Daoy (cell line): ENCODE measurements around the gene LRRC38. TPM values are rescaled to one million over a fixed set of nuclear protein-coding genes. Genes with fewer than 3 reads are reported as not detected.

ENCODE experiments used
- DNase-seq: peaks from one replicate; pipeline ENCODE4 v3.0.0-alpha.2; 2015; ENCODE audit warnings: low read depth
- total RNA-seq: library from RNA; depleted of rRNA; stranded (reverse); fragments of >200 nt; shearing (Covaris generic); gene quantifications from 2 replicates; pipeline ENCODE4 v1.2.3, GENCODE V29; 2014

LRRC38 gene
- total RNA-seq, 1 experiment from 2014 or later: not detected

DNA sequence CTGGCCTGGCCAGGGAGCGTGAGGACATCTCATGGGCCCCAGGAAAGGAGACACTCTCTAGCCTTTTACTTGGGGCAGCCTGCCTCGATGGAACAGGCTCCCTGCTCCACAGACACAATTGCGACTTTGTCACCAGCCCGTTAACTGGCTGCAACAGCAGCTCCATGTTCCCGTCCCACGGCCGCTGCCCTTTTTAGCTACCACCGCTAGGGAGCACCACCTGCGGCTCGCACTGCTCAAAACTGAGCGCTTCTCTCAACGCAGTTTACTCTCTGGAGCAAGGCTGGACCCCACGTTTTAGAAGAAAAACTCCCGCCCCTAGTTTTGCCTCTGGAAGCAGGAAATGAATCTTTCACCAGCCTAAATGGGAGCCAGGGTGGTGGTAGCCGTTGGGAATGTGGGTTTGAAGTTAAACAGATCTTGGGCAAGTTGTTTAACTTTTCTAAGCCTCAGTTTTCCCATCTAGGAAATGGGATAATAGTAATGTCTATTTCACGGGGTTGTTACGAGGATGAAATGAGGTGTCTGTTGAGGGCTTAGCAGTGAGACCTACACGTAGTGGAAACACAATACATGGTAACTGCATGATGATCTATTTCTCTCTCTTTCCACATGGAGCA, 3.5 kb upstream of the LRRC38 start:
- peak; percentile 71 for DNase-seq

GRCh38 chr1:13516606-13517005, 2.8 kb upstream of the LRRC38 start:
- no peak for DNase-seq

DNA sequence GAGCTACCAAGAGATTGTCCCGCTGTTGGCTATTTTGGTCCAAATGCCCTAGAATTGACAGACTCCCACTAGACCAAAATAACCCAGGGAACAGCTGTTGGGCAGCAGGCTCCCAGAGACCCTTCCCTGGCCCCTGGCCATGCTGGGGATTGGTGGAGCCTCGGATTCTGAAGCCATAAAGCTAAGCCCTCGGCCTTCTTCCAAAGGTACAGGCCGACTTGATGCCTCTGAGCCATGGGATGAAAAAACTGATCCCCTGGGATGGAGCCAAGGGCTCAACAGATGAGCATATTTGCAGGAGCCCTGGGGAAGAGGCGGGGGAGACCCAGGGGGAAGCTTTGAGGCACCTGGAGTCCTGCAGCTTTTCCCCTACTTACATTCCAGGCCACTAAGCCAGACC, 1.0 kb upstream of the LRRC38 start:
- DNase-seq: no peak

GRCh38 chr1:13513063-13513894, 524 bp downstream of the LRRC38 start:
- no peak for DNase-seq

- no peak for DNase-seq
These were observed 1.3 kb downstream of the LRRC38 start for GRCh38 chr1:13512472-13512871.

DNA sequence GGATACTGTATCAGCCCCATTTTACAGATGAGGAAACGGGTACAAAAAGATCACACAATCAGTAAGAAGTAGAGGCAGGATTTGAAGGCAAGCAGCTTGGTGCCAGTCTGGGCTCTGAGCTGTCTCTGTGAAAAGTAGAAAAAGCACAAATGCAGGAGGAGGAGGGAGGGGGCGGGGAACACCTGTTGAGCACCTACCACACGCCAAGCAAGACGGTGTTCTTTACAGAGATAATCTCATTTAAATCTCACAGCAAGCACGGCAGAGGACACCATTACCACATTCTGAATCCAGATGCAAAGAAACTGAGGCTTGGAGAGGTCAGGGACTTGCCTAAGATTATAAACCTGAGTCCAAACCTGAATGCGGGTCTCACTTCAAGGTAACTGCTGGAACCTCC, 3.3 kb downstream of the LRRC38 start:
- no peak for DNase-seq

- no peak for DNase-seq
These were observed 6.7 kb downstream of the LRRC38 start for GRCh38 chr1:13507075-13507474.

DNA sequence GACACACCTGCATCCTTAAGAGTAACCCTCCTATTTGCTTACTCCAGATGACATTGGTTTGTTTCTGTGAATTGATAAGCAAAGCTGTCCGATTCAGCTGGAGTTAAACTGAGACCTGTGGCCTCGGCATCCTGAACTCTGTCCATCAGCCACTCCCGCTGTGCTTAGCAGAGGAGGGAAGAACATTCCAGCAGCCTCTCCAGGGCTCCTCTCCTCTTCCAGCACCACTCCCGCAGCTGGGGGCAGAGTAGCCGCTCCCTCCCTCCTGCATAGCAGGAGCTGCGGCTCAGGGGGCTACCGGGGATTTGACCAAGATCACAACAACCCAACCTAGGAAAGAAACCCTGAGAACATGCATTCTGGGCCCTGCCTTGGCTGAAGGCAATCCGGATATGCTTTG, 8.8 kb downstream of the LRRC38 start:
- DNase-seq: no peak

DNA sequence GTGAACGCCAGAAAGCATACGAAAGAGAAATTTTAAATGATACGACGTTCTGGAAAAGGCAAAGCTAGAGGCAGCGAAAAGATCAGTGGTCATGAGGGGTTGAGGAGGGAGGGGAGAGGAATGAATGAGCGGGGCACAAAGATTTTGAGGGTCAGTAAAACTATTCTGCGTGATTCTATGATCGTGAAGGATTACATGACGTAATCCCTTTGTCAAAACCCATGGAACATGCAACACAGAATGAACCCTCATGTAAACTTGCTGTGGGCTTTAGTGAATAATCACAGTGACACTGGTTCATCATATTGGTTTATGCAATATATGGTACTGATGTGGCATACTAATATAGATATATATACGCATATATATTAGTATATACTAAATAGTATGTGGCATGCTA, 13.0 kb downstream of the LRRC38 start:
- DNase-seq: no peak

GRCh38 chr1:13499422-13499821, 14.4 kb downstream of the LRRC38 start:
- DNase-seq: no peak

GRCh38 chr1:13498553-13498952, 15.2 kb downstream of the LRRC38 start:
- no peak for DNase-seq

DNA sequence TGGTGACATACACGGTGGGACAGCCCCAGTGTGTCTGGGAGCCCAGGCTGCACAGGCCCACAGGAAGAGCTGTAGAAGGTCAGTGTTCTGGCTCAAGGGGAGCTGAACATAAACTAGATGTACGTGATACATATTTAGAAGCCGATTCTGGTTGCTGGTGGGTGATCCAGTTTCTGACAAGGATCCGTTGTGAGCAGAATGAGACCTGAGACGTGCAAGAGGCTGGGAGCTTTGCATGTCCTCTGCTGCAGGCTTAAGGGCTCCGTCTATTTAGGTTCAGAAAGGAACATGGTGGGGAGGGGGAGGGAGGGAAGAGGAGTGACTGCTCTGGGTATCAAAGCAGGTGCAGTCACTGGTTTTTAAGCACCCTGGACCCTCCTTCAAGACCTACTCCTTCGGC, 18.6 kb downstream of the LRRC38 start:
- no peak for DNase-seq

DNA sequence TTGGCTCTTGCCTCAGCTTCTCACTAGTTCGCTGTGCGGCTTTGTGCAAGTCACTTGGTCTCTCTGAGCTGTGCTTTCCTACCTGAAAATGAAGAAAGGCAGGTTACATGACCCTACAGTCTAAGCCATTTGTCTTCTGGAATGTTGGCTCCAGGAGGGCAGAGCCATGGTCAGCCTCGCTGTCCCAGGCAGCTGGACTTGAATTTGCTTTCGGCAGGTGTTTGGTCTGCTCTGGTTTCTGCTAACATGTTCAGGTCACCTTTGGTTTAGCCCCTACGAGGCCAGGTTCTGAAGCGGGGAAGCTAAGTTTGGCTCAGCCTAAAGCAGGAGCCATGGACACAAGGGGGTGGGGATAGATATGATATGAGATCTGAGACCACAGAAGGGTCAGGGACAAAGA, 19.1 kb downstream of the LRRC38 start:
- no peak for DNase-seq

DNA sequence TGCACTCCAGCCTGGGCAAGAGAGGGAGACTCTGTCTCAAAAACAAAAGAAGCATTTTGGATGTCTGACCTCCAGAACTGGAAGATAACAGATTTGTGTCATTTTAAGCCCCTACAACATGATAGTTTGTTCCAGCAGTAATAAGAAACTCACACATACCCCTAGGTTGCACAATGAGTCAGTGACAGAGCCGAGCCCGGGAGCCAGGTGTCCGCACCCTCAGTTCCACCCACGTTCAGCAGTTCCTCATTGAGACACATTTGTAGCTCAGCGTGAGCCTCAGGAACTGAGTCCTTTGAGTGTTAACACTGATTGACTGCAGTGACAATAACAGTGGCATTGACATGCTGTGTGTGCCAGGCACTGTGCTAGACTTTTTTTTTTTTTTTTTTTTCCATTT, 19.8 kb downstream of the LRRC38 start:
- no peak for DNase-seq

DNA sequence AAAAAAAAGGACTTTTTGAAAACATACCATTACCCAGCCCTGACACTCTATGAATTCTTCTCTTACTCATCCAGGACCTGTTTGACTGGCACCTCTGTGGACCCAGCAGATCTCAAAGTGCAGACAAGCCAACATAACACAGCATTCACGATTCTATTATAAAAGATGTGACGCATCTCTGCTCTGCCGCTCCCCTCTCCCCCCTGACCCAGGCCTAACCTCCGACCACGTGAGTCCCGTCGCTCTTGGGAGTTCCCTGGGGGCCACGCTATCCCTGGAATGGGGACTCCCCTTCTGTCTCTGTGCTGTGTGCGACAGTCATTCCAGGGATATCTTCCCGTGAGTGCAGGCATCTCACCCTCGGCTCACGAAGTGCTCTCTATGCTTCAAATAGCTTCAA, 21.1 kb downstream of the LRRC38 start:
- no peak for DNase-seq

- no peak for DNase-seq
These were observed 25.8 kb downstream of the LRRC38 start for GRCh38 chr1:13487957-13488356.

- DNase-seq: no peak
These were observed 26.5 kb downstream of the LRRC38 start for GRCh38 chr1:13487143-13487868.

DNA sequence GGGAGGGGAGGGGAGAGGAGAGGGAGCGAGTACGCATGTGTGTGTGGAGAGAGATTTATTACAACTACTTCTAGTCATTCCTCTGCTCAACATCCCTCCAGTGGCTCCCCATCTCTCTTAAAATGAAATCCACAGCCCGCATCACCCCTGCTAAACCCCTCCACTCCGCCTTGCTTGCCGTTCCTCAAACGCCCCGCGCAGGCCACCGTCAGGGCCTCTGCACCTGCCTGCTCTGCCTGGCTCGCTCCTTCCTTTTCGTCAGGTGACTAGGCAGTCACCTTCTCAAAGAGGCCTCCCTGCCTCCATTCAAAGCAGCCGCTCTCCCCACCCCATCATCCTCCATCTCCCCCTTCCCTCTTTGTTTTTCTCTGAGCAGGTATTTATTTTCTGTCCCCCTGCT, 29.9 kb downstream of the LRRC38 start:
- no peak for DNase-seq

DNA sequence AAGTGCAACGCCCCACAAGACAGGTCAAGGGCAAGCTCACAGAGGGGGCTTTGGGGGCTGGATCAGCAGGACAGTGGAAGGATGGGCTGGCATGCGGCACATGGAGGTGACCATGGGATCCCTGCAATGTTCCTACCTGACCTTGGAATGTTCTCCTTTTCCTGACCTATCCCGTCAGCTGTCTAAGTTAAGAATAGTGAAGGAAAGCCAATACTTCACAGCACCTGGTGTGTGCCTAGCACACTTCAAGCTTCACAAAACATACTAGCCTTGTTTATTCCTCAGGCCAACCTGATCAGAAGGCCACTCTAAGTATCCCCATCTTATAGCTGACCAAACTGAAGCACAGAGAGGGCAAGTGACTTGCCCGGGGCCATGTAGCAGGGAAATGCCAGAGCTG, 31.2 kb downstream of the LRRC38 start:
- no peak for DNase-seq

- DNase-seq: no peak
These were observed 34.5 kb downstream of the LRRC38 start for GRCh38 chr1:13479171-13479856.

- no peak for DNase-seq
These were observed 35.1 kb downstream of the LRRC38 start for GRCh38 chr1:13478692-13479091.

- DNase-seq: peak; percentile 36
These were observed 44.5 kb downstream of the LRRC38 start for GRCh38 chr1:13469343-13469742.
